A549 (cell line): ENCODE measurements around the gene ANXA1. TPM values are rescaled to one million over a fixed set of nuclear protein-coding genes. Genes with fewer than 3 reads are reported as not detected.
A peak's percentile ranks its signal among the peaks of the same experiment; 100 is the strongest.

Experiments
- ATAC-seq, 2 experiments: fragments of 200-7000 bp in 1 of 2; fragments of >200 bp in 1 of 2; cut with Nextera tagmentation in 1 of 2; cut with Tn5 transposase in 1 of 2; 3 replicates each; pipeline versions ENCODE4 v1.8.0 to v1.9.1; 2018 to 2020; ENCODE audit warnings: mild to moderate bottlenecking in 1 of 2, moderate library complexity in 1 of 2
- CTCF ChIA-PET: fragments of 300-600 bp; sonication (Branson Sonifier 250); formaldehyde crosslinking; extraction: SDS; loops from one replicate; lab custom pipeline; 2021; ENCODE audit warnings: antibody characterized with exemption, inconsistent platforms; lab: Yijun Ruan, JAX
- POLR2A ChIA-PET: fragments of 350-600 bp; formaldehyde crosslinking; extraction: SDS; loops from one replicate; lab custom pipeline; 2021; ENCODE audit warnings: antibody characterized with exemption, inconsistent platforms; lab: Yijun Ruan, JAX
- DNase-seq, 2 experiments: peaks; one replicate each; pipeline versions ENCODE4 v3.0.0 to v3.0.0-alpha.2; 2011 to 2016; ENCODE audit warnings: low read depth in 1 of 2, low spot score in 1 of 2
- FAIRE-seq: peaks from 2 replicates; lab custom pipeline; 2011; peaks lifted over from hg19 to GRCh38; lab: Jason Lieb, UNC
- H3K27ac ChIP-seq, 2 experiments: fragments of >200 bp; sonication (Bioruptor Twin); formaldehyde crosslinking; 3 replicates each; pipeline ENCODE4 v1.5.1; 2016 to 2017
- H3K4me1 ChIP-seq: fragments of >200 bp; sonication (Bioruptor Twin); formaldehyde crosslinking; 3 replicates; pipeline ENCODE4 v1.6.1; 2016
- H3K4me2 ChIP-seq: fragments of >200 bp; sonication (Bioruptor Twin); formaldehyde crosslinking; 3 replicates; pipeline ENCODE4 v1.6.1; 2016
- H3K4me3 ChIP-seq: fragments of >200 bp; sonication (Bioruptor Twin); formaldehyde crosslinking; 3 replicates; pipeline ENCODE4 v1.5.1; 2016
- H3K9me3 ChIP-seq: fragments of >200 bp; sonication (Bioruptor Twin); formaldehyde crosslinking; 3 replicates; pipeline ENCODE4 v1.6.1; 2016
- CBX2 ChIP-seq: fragments of 200-600 bp; sonication (generic); IDR thresholded peaks from 2 replicates; pipeline ENCODE4 v1.6.1; 2016; ENCODE audit warnings: low read depth, mild to moderate bottlenecking, borderline replicate concordance
- CEBPB ChIP-seq, 2 experiments: fragments of >200 bp in 1 of 2; sonication (Bioruptor Twin) in 1 of 2; formaldehyde crosslinking in 1 of 2; IDR thresholded peaks; 2 replicates each; pipeline ENCODE4 v1.6.1; 2012 to 2016
- CTCF ChIP-seq: fragments of >200 bp; sonication (Bioruptor Twin); formaldehyde crosslinking; IDR thresholded peaks from 3 replicates; pipeline ENCODE4 v1.5.1; 2016
- EHMT2 ChIP-seq: fragments of 200-600 bp; sonication (generic); IDR thresholded peaks from 2 replicates; pipeline ENCODE4 v1.6.1; 2016; ENCODE audit warnings: antibody characterized with exemption, low read depth, mild to moderate bottlenecking, moderate library complexity
- EP300 ChIP-seq, 2 experiments: fragments of >200 bp; sonication (Bioruptor Twin); formaldehyde crosslinking; IDR thresholded peaks; 2 replicates in 1 of 2; 3 replicates in 1 of 2; pipeline ENCODE4 v1.6.1; 2016 to 2017
- ESRRA ChIP-seq: fragments of 150-350 bp; IDR thresholded peaks from 2 replicates; pipeline ENCODE4 v1.6.1; 2014; ENCODE audit warnings: mild to moderate bottlenecking, low read length, borderline replicate concordance
- FOSB ChIP-seq: fragments of 250-450 bp; sonication (Bioruptor Pico); IDR thresholded peaks from 2 replicates; pipeline ENCODE4 v1.5.0; 2020; ENCODE audit warnings: mild to moderate bottlenecking, moderate library complexity
- FOSL2 ChIP-seq, 2 experiments: fragments of 450-650 bp in 1 of 2; fragments of >200 bp in 1 of 2; sonication (Bioruptor Twin) in 1 of 2; formaldehyde crosslinking; IDR thresholded peaks; 2 replicates each; pipeline versions ENCODE4 v1.5.0 to v1.6.1; 2016 to 2020; ENCODE audit warnings: mild to moderate bottlenecking in 1 of 2, moderate library complexity in 1 of 2
- FOXS1 ChIP-seq: fragments of 250-450 bp; sonication (Bioruptor Pico); IDR thresholded peaks from 2 replicates; pipeline ENCODE4 v1.5.0; 2020; ENCODE audit warnings: mild to moderate bottlenecking, moderate library complexity
- GATA3 ChIP-seq: IDR thresholded peaks from 2 replicates; pipeline ENCODE4 v1.6.1; 2012; ENCODE audit warnings: borderline replicate concordance
- HOXA7 ChIP-seq: fragments of 250-450 bp; sonication (Bioruptor Pico); IDR thresholded peaks from 2 replicates; pipeline ENCODE4 v1.5.0; 2020; ENCODE audit warnings: mild to moderate bottlenecking, moderate library complexity
- HOXB13 ChIP-seq: fragments of 250-450 bp; sonication (Bioruptor Pico); IDR thresholded peaks from 2 replicates; pipeline ENCODE4 v1.5.0; 2020; ENCODE audit warnings: low read depth, mild to moderate bottlenecking, moderate library complexity
- HOXB5 ChIP-seq: fragments of 250-450 bp; sonication (Bioruptor Pico); IDR thresholded peaks from 2 replicates; pipeline ENCODE4 v1.5.0; 2020; ENCODE audit warnings: mild to moderate bottlenecking, moderate library complexity
- JUN ChIP-seq, 2 experiments: fragments of >200 bp; sonication (Bioruptor Twin); formaldehyde crosslinking; IDR thresholded peaks; 2 replicates in 1 of 2; 3 replicates in 1 of 2; pipeline ENCODE4 v1.6.1; 2016 to 2017
- KDM1A ChIP-seq: fragments of 200-600 bp; sonication (generic); IDR thresholded peaks from 2 replicates; pipeline ENCODE4 v1.6.1; 2016; ENCODE audit warnings: low read depth, mild to moderate bottlenecking
- MAFK ChIP-seq: fragments of 450-650 bp; IDR thresholded peaks from 2 replicates; pipeline ENCODE4 v1.6.1; 2014; ENCODE audit not compliant: partially characterized antibody
- MYC ChIP-seq: IDR thresholded peaks from 2 replicates; pipeline ENCODE4 v1.6.1; 2012; ENCODE audit warnings: mild to moderate bottlenecking, inconsistent platforms, low read length, improper control_type of control experiment, borderline replicate concordance
- NPAS2 ChIP-seq: fragments of 250-450 bp; sonication (Bioruptor Pico); IDR thresholded peaks from 2 replicates; pipeline ENCODE4 v1.8.0; 2022; ENCODE audit warnings: mild to moderate bottlenecking, moderate library complexity, borderline replicate concordance
- POLR2AphosphoS2 ChIP-seq: conservative IDR thresholded peaks from 2 replicates; pipeline ENCODE4 v1.6.1; 2012; ENCODE audit warnings: low read length, improper control_type of control experiment, inconsistent platforms
- RARB ChIP-seq: fragments of 250-450 bp; sonication (Bioruptor Pico); IDR thresholded peaks from 2 replicates; pipeline ENCODE4 v1.8.0; 2021; ENCODE audit warnings: mild to moderate bottlenecking, moderate library complexity
- RCOR1 ChIP-seq: fragments of 150-350 bp; IDR thresholded peaks from 2 replicates; pipeline ENCODE4 v1.6.1; 2014; ENCODE audit warnings: antibody characterized with exemption, low read length, low read depth
- SMC3 ChIP-seq: fragments of >200 bp; sonication (Bioruptor Twin); formaldehyde crosslinking; IDR thresholded peaks from 3 replicates; pipeline ENCODE4 v1.6.1; 2018; ENCODE audit warnings: inconsistent platforms
- SREBF2 ChIP-seq: fragments of 450-650 bp; IDR thresholded peaks from 2 replicates; pipeline ENCODE4 v1.6.1; 2014; ENCODE audit warnings: mild to moderate bottlenecking, moderate library complexity
- TP53 ChIP-seq: fragments of 250-450 bp; sonication (Bioruptor Pico); IDR thresholded peaks from 2 replicates; pipeline ENCODE4 v1.5.0; 2021; ENCODE audit warnings: mild to moderate bottlenecking, moderate library complexity
- ZFP36 ChIP-seq: fragments of 450-650 bp; IDR thresholded peaks from 2 replicates; pipeline ENCODE4 v1.6.1; 2014; ENCODE audit warnings: borderline replicate concordance; ENCODE audit not compliant: partially characterized antibody
- WGBS: methylation state at CpG from one replicate; pipeline ENCODE4 v1.1.6; 2017; ENCODE audit errors: missing lambda C conversion rate; 5-methylcytosine and 5-hydroxymethylcytosine counted together
- polyA plus RNA-seq, 4 experiments: library from polyadenylated mRNA; depleted of rRNA in 3 of 4; stranded (reverse); fragments of >200 nt; fragmentation: RNase III in 1 of 4; extraction: RNeasy Plus Mini Kit Qiagen cat#74134 plus additional on column Dnase treatment in 1 of 4; gene quantifications; 2 replicates in 3 of 4; 3 replicates in 1 of 4; pipeline ENCODE4 v1.2.3, GENCODE V29; 2011 to 2017
- TF ChIP-seq, protein P1 (sequence below): fragments of >200 bp; sonication (Bioruptor Twin); formaldehyde crosslinking; IDR thresholded peaks from 2 replicates; pipeline ENCODE4 v1.6.1; 2016
- TF ChIP-seq, protein P2 (sequence below): fragments of 150-350 bp; IDR thresholded peaks from 2 replicates; pipeline ENCODE4 v1.6.1; 2014; ENCODE audit warnings: low read depth, mild to moderate bottlenecking, low read length

The ANXA1 gene
- polyA plus RNA-seq, 2 of the 4 experiments (the other 2 are of a cell fraction), result 1,601 to 1,990 TPM

DNA sequence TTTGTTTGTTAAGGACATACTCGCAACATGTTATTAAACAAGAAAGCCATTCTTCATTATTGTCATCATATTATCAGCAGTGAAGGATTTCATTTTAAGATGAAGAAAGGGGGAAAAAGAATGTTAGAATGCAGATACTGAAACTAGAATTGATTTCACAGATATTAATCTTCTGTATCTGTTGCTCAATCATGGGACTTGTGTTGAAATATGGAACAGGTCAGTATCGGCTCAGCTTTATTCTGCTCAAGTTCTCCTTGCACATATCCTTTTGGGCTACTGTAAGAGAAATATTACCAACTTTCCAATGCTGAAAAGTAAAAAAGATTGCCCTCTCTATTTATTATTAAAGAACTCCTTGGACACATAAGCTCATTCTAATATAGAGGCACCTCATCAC lies 13.8 kb upstream of the ANXA1 start:
- no peak for FAIRE-seq
- Histone ChIP-seq H3K9me3 (no peaks in the 10 kb centered on the region), H3K4me1 (peaks cover 62% of the 10 kb centered on the region), H3K27ac (peak overlapping the region; percentile 77 to 81), H3K4me3 (peak overlapping the region; percentile 27; the same call in 2 of the 3 replicates), H3K4me2 (peak overlapping the region; percentile 82)
- 8% methylated on average over 2 of the region's 2 CpGs for WGBS
- peak; percentile 35 to 54; a peak in 3 of 6 replicates for ATAC-seq
- ChIA-PET CTCF (interaction anchor here (0.9 to 1.4 kb wide), 7 partner anchors 11 to 59 kb away, joined by 3 to 7 read pairs (median 4); no protein-coding TSS in a partner anchor), POLR2A (interaction anchor here (0.9 to 1.4 kb wide), 4 partner anchors 14 to 34 kb away, joined by 5 to 29 read pairs (median 5); partner anchors contain the start of gene ANXA1)
- DNase-seq, result no peak
- TF ChIP-seq CEBPB (IDR thresholded peaks at IDR 0.05) (peak; percentile 96 to 97), GATA3 (peak; percentile 26; the same call in 1 of the 2 replicates), CTCF (no peak), EHMT2 (no peak)
- TF ChIP-seq, protein P1, sequence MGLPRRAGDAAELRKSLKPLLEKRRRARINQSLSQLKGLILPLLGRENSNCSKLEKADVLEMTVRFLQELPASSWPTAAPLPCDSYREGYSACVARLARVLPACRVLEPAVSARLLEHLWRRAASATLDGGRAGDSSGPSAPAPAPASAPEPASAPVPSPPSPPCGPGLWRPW, result peak; percentile 66; the same call in 1 of the 2 replicates

DNA sequence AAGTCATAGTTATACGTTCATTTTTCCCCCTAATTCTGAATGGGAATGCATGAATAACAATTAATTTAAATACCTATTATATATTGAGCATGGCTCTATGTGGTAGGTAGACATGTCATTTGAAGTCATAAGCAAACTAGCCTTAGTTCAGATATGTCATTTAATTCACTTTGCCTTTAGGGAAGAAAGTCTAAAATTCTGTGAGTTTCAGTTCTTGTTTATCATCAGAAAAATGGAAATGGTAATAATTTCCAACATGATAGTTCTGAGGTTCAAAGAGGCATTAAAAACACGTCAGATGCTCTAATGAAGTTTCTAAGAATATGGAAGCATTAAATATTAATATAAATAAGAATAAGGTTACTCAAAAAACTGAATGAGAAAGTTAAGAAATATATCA lies 13.1 kb upstream of the ANXA1 start:
- no peaks in the 10 kb centered on the region for H3K9me3 ChIP-seq
- TF ChIP-seq RCOR1 (no peak), HOXB5 (no peak), HOXB13 (CRISPR knock-in tag) (no peak), EP300 (IDR thresholded peaks at IDR 0.05) (no peak), TP53 (CRISPR knock-in tag) (no peak), CBX2 (no peak), NPAS2 (no peak), HOXA7 (CRISPR knock-in tag) (no peak), POLR2AphosphoS2 (no peak), RARB (CRISPR knock-in tag) (no peak), SMC3 (no peak), MAFK (no peak)
- TF ChIP-seq, all 56 proteins: peak for 0
- WGBS, result 66% methylated on average over 2 of the region's 2 CpGs
- ChIA-PET CTCF (interaction anchor here (1.2 kb wide), 1 partner anchor 31 kb away, joined by 4 read pairs; no protein-coding TSS in a partner anchor), POLR2A (no interaction called here)
- H3K4me3 ChIP-seq, result no peak overlapping the region
- peak overlapping the region; percentile 82 for H3K4me2 ChIP-seq
- FAIRE-seq (peak; percentile 92), DNase-seq (no peak), ATAC-seq (no peak)
- peaks cover 61% of the 10 kb centered on the region for H3K4me1 ChIP-seq
- H3K27ac ChIP-seq, result peak overlapping the region; percentile 77 to 81; a peak in 5 of 6 replicates

- no peaks in the 10 kb centered on the region for H3K9me3 ChIP-seq
- peak overlapping the region; percentile 44 to 84; a peak in 5 of 6 replicates for H3K27ac ChIP-seq
- no peak overlapping the region for H3K4me3 ChIP-seq
- ChIA-PET CTCF (interaction anchor here (1.2 kb wide), 1 partner anchor 34 kb away, joined by 5 read pairs; no protein-coding TSS in a partner anchor), POLR2A (no interaction called here)
- peaks cover 62% of the 10 kb centered on the region for H3K4me1 ChIP-seq
- no peak overlapping the region for H3K4me2 ChIP-seq
- ATAC-seq (no peak), FAIRE-seq (no peak), DNase-seq (no peak)
- TF ChIP-seq FOXS1 (CRISPR knock-in tag) (no peak), ZFP36 (no peak), EHMT2 (no peak), SREBF2 (no peak), ESRRA (no peak), HOXA7 (CRISPR knock-in tag) (no peak), MYC (no peak), FOSL2 (IDR thresholded peaks at IDR 0.05) (no peak), FOSL2 (CRISPR knock-in tag; IDR thresholded peaks at IDR 0.05) (no peak), JUN (IDR thresholded peaks at IDR 0.05) (no peak), HOXB13 (CRISPR knock-in tag) (no peak), SMC3 (no peak), CBX2 (no peak), KDM1A (no peak), FOSB (CRISPR knock-in tag) (no peak)
- TF ChIP-seq, protein P2, sequence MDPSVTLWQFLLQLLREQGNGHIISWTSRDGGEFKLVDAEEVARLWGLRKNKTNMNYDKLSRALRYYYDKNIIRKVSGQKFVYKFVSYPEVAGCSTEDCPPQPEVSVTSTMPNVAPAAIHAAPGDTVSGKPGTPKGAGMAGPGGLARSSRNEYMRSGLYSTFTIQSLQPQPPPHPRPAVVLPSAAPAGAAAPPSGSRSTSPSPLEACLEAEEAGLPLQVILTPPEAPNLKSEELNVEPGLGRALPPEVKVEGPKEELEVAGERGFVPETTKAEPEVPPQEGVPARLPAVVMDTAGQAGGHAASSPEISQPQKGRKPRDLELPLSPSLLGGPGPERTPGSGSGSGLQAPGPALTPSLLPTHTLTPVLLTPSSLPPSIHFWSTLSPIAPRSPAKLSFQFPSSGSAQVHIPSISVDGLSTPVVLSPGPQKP, result no peak
- WGBS, result 87% methylated on average over 1 of the region's 1 CpG
Measured at GRCh38 chr9:73141282-73141681, 10.4 kb upstream of the ANXA1 start.
